Measurements from ENCODE around the gene COL6A1.
"Not testable (repeated sequence)": the region's sequence is repeated elsewhere in the genome, so short reads cannot be mapped to it uniquely, and the experiment has no call there.

Gene COL6A1

GRCh38 chr21:46039891-46040660 is 58.5 kb downstream of the COL6A1 start:
- Histone ChIP-seq H3K27me3 (ENCODE audit: control insufficient read depth, insufficient read depth, low read length) (no peaks in the 10 kb centered on the region), H3K4me2 (ENCODE audit: low read length) (no peak overlapping the region), H3K79me2 (no peaks in the 10 kb centered on the region), H3K4me3 (ENCODE audit: low read depth, low read length) (no peak overlapping the region), H3K9ac (no peak overlapping the region), H3K36me3 (ENCODE audit: control insufficient read depth, insufficient read depth, low read length) (no peaks in the 10 kb centered on the region), H3K27ac (no peak overlapping the region), H3K9me3 (ENCODE audit: control insufficient read depth, low read length) (no peaks in the 10 kb centered on the region), H2AFZ (no peak overlapping the region), H3K4me1 (no peaks in the 10 kb centered on the region)
- TF ChIP-seq CTCF (IDR thresholded peaks at IDR 0.05), result no peak

DNA sequence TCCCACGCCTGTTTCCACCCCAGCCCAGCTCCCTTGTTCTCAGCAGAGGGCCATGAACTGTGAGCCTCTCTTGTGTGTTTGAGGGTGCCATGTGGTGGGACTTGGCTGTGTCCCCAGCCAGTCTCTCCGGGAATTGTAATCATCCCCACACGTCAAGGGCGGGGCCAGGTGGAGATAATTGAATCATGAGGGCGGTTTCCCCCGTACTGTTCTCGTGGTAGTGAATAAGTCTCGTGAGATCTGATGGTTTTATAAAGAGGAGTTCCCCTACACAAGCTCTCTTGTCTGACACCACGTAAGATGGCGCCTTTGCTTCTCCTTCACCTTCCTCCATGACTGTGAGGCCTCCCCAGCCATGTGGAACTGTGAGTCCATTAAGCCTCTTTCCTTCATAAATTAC is 59.1 kb downstream of the COL6A1 start:
- Histone ChIP-seq H3K36me3 (ENCODE audit: control insufficient read depth, insufficient read depth, low read length) (no peaks in the 10 kb centered on the region), H3K27ac (no peak overlapping the region), H3K27me3 (ENCODE audit: control insufficient read depth, insufficient read depth, low read length) (no peaks in the 10 kb centered on the region), H3K79me2 (no peaks in the 10 kb centered on the region), H3K4me3 (ENCODE audit: low read depth, low read length) (no peak overlapping the region), H3K9ac (no peak overlapping the region), H2AFZ (no peak overlapping the region), H3K4me1 (no peaks in the 10 kb centered on the region), H3K9me3 (ENCODE audit: control insufficient read depth, low read length) (no peaks in the 10 kb centered on the region), H3K4me2 (ENCODE audit: low read length) (no peak overlapping the region)
- no peak for TF ChIP-seq CTCF (IDR thresholded peaks at IDR 0.05)

- no peaks in the 10 kb centered on the region for H3K36me3 ChIP-seq (ENCODE audit: control insufficient read depth, insufficient read depth, low read length)
- H2AFZ ChIP-seq, result no peak overlapping the region
- TF ChIP-seq CTCF (IDR thresholded peaks at IDR 0.05), result no peak
- no peak overlapping the region for H3K27ac ChIP-seq
- H3K27me3 ChIP-seq (ENCODE audit: control insufficient read depth, insufficient read depth, low read length), result no peaks in the 10 kb centered on the region
- no peaks in the 10 kb centered on the region for H3K79me2 ChIP-seq
- no peak overlapping the region for H3K9ac ChIP-seq
- H3K9me3 ChIP-seq (ENCODE audit: control insufficient read depth, low read length), result no peaks in the 10 kb centered on the region
- H3K4me2 ChIP-seq (ENCODE audit: low read length), result no peak overlapping the region
- H3K4me1 ChIP-seq, result no peaks in the 10 kb centered on the region
- no peak overlapping the region for H3K4me3 ChIP-seq (ENCODE audit: low read depth, low read length)
Measured at GRCh38 chr21:46041183-46041582, 59.6 kb downstream of the COL6A1 start.

DNA sequence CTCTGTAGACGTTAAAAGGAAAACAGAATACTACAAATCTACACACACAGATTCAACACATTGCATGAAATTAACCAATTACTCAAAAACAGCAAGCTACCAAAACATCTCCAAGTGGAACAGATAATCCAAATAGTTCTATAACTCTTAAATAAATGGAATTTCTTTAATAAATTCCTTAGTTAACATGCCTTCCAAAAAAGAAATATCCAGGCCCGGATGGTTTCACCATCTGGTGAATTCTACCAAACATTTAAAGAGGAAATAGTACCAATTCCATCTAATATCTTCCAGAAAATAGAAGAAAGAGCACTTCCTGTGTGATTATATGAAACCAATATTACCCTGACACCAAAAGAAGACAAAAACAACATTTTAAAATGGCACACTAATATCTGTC is 63.6 kb downstream of the COL6A1 start:
- no peak for TF ChIP-seq CTCF (IDR thresholded peaks at IDR 0.05)
- Histone ChIP-seq H3K79me2 (no peaks in the 10 kb centered on the region), H2AFZ (no peak overlapping the region), H3K4me3 (ENCODE audit: low read depth, low read length) (no peak overlapping the region), H3K9me3 (ENCODE audit: control insufficient read depth, low read length) (no peaks in the 10 kb centered on the region), H3K9ac (no peak overlapping the region), H3K27me3 (ENCODE audit: control insufficient read depth, insufficient read depth, low read length) (no peaks in the 10 kb centered on the region), H3K36me3 (ENCODE audit: control insufficient read depth, insufficient read depth, low read length) (no peaks in the 10 kb centered on the region), H3K4me1 (no peaks in the 10 kb centered on the region), H3K27ac (no peak overlapping the region), H3K4me2 (ENCODE audit: low read length) (no peak overlapping the region)

DNA sequence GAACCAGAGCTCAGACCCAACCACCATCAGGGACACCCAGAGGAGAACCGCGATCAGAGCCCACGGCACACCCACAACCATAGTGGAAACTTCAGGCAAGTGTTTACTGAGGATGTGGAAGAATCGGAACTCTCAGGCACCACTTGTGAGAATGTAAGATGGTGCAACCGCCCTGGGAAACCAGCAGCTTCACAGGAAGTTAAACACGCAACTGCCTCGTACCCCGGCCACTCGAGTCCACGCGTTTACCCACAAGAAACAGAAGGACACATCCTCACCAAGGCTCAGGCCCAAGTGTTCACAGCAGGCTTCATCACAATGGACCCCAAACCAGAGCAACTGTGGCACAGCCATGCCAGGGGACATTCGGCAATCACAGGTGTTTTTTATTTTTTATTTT is 64.9 kb downstream of the COL6A1 start:
- Histone ChIP-seq H2AFZ (no peak overlapping the region), H3K4me2 (ENCODE audit: low read length) (no peak overlapping the region), H3K27ac (no peak overlapping the region), H3K36me3 (ENCODE audit: control insufficient read depth, insufficient read depth, low read length) (no peaks in the 10 kb centered on the region), H3K79me2 (no peaks in the 10 kb centered on the region), H3K9ac (no peak overlapping the region), H3K4me3 (ENCODE audit: low read depth, low read length) (no peak overlapping the region), H3K4me1 (no peaks in the 10 kb centered on the region), H3K9me3 (ENCODE audit: control insufficient read depth, low read length) (no peaks in the 10 kb centered on the region), H3K27me3 (ENCODE audit: control insufficient read depth, insufficient read depth, low read length) (no peaks in the 10 kb centered on the region)
- TF ChIP-seq CTCF (IDR thresholded peaks at IDR 0.05), result no peak

- not testable (repeated sequence) for H3K9ac ChIP-seq; H3K79me2 ChIP-seq; H3K36me3 ChIP-seq (ENCODE audit: control insufficient read depth, insufficient read depth, low read length); H3K9me3 ChIP-seq (ENCODE audit: control insufficient read depth, low read length); H3K27ac ChIP-seq; H2AFZ ChIP-seq; H3K27me3 ChIP-seq (ENCODE audit: control insufficient read depth, insufficient read depth, low read length); H3K4me1 ChIP-seq; H3K4me3 ChIP-seq (ENCODE audit: low read depth, low read length); H3K4me2 ChIP-seq (ENCODE audit: low read length)
Measured at GRCh38 chr21:46046906-46047305, 65.3 kb downstream of the COL6A1 start.
